MCF 10A (cell line): ENCODE measurements around the gene CALML6. TPM values are rescaled to one million over a fixed set of nuclear protein-coding genes. Genes with fewer than 3 reads are reported as not detected.

ENCODE experiments used
- BruUV-seq: library from RNA; stranded (reverse); fragments of 400-500 nt; replicated peaks from 2 replicates; lab custom pipeline; 2021; lab: Mats Ljungman, UMichigan
- CTCF ChIA-PET: fragments of 300-600 bp; sonication (Branson Sonifier 250); formaldehyde crosslinking; extraction: SDS; loops from one replicate; lab custom pipeline; 2021; ENCODE audit warnings: antibody characterized with exemption, inconsistent platforms; lab: Yijun Ruan, JAX
- POLR2A ChIA-PET: fragments of 300-600, 350-650 bp; sonication (Branson Sonifier 250); formaldehyde crosslinking; extraction: SDS; loops from one replicate; lab custom pipeline; 2020; ENCODE audit warnings: antibody characterized with exemption, inconsistent platforms; lab: Yijun Ruan, JAX
- DNase-seq: peaks from one replicate; pipeline ENCODE4 v3.0.0-alpha.2; 2018; ENCODE audit not compliant: unreplicated experiment
- H3K27ac Mint-ChIP-seq: one replicate; pipeline ENCODE4 v1.8.0; 2022; ENCODE audit warnings: mild to moderate bottlenecking, low read depth, mixed read lengths; ENCODE audit not compliant: unreplicated experiment
- H3K27me3 Mint-ChIP-seq: one replicate; pipeline ENCODE4 v1.8.0; 2022; ENCODE audit warnings: mixed read lengths; ENCODE audit not compliant: insufficient read depth, unreplicated experiment
- H3K36me3 Mint-ChIP-seq: one replicate; pipeline ENCODE4 v1.8.0; 2022; ENCODE audit warnings: mild to moderate bottlenecking, moderate library complexity, mixed read lengths; ENCODE audit not compliant: insufficient read depth, unreplicated experiment
- H3K4me1 Mint-ChIP-seq: one replicate; pipeline ENCODE4 v1.8.0; 2022; ENCODE audit warnings: mixed read lengths; ENCODE audit not compliant: insufficient read depth, unreplicated experiment
- H3K4me3 Mint-ChIP-seq: one replicate; pipeline ENCODE4 v1.8.0; 2022; ENCODE audit warnings: mild to moderate bottlenecking, moderate library complexity, mixed read lengths; ENCODE audit not compliant: unreplicated experiment
- H3K9me3 Mint-ChIP-seq: one replicate; pipeline ENCODE4 v1.8.0; 2022; ENCODE audit warnings: mixed read lengths; ENCODE audit not compliant: unreplicated experiment
- CTCF ChIP-seq: fragments of 200-600 bp; IDR thresholded peaks from one replicate; pipeline ENCODE4 v1.8.0; 2022; ENCODE audit warnings: antibody characterized with exemption, mild to moderate bottlenecking; ENCODE audit not compliant: unreplicated experiment
- intact Hi-C: fragments of 100-400 bp; cut with micrococcal nuclease; formaldehyde crosslinking; loops from 2 replicates; pipeline ENCODE4 v1.14.1; 2022
- total RNA-seq: library from RNA; stranded (reverse); gene quantifications from 2 replicates; pipeline ENCODE4 v1.2.3, GENCODE V29; 2022

Gene CALML6
- total RNA-seq, 1 experiment from 2014 or later, result 1.7 TPM

- no peak overlapping the region for H3K4me3 Mint-ChIP-seq
- H3K27me3 Mint-ChIP-seq, result no peaks in the 10 kb centered on the region
- ChIA-PET POLR2A (no interaction called here), CTCF (interaction anchor here (0.7 kb wide), 1 partner anchor 15 kb away, joined by 4 read pairs; no protein-coding TSS in a partner anchor)
- intact Hi-C loops, result no loop called here
- no TSS peak for BruUV-seq
- H3K27ac Mint-ChIP-seq, result no peak overlapping the region
- no peaks in the 10 kb centered on the region for H3K4me1 Mint-ChIP-seq
- peaks cover 13% of the 10 kb centered on the region for H3K36me3 Mint-ChIP-seq
- no peak for DNase-seq
- no peak for TF ChIP-seq CTCF
- no peaks in the 10 kb centered on the region for H3K9me3 Mint-ChIP-seq
Observed at GRCh38 chr1:1921901-1922701, 7.0 kb downstream of the CALML6 start.

DNA sequence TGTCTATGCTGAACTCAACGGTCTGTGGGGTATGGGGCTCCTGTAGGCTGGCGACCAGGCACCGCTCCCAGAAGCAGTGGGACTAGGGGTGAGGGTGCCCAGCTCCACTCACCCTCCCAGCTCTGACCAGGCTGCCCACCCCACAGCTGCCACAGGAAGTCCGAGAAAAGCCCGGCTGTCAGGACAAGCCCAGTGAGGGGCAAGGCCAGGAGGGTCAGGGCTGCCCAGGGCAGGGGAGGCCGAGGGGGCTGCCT, 7.6 kb downstream of the CALML6 start:
- TF ChIP-seq CTCF, result no peak
- BruUV-seq, result no TSS peak
- H3K4me3 Mint-ChIP-seq, result no peak overlapping the region
- no peaks in the 10 kb centered on the region for H3K4me1 Mint-ChIP-seq
- ChIA-PET CTCF (interaction anchor here (0.7 kb wide), 1 partner anchor 15 kb away, joined by 4 read pairs; no protein-coding TSS in a partner anchor), POLR2A (no interaction called here)
- no peak for DNase-seq
- H3K27me3 Mint-ChIP-seq, result no peaks in the 10 kb centered on the region
- intact Hi-C loops, result no loop called here
- H3K36me3 Mint-ChIP-seq, result peaks cover 10% of the 10 kb centered on the region
- H3K27ac Mint-ChIP-seq, result no peak overlapping the region
- H3K9me3 Mint-ChIP-seq, result no peaks in the 10 kb centered on the region

GRCh38 chr1:1922956-1923833, 8.1 kb downstream of the CALML6 start:
- no peak for TF ChIP-seq CTCF
- Mint-ChIP-seq H3K4me3 (no peak overlapping the region), H3K4me1 (no peaks in the 10 kb centered on the region), H3K27me3 (no peaks in the 10 kb centered on the region), H3K9me3 (no peaks in the 10 kb centered on the region), H3K36me3 (peaks cover 7% of the 10 kb centered on the region), H3K27ac (no peak overlapping the region)
- intact Hi-C loops, result no loop called here
- POLR2A ChIA-PET, result no interaction called here
- no peak for DNase-seq
- CTCF ChIA-PET, result interaction anchor here (0.7 kb wide), 1 partner anchor 16 kb away, joined by 4 read pairs; no protein-coding TSS in a partner anchor
- BruUV-seq, result no TSS peak

DNA sequence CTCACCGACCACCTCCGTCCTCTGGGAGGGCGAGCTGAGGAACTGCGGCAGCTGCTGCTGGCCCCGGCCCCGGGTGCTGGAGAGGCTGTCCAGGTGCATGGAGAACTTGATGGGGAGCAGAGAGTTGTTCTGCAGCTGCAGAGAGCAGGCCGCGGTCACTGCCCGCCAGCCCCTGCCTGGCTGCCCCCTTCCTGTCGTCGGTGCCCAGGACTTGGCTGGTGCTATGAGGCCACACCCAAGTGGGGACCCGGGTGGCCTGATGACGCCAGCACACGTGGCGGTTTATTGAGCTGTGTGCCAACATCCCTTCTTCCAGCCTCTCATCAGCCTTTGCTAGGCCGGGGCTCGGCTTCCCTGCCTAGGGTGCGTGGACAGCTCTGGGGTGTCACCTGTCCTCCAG, 9.3 kb downstream of the CALML6 start:
- Mint-ChIP-seq H3K27me3 (no peaks in the 10 kb centered on the region), H3K27ac (no peak overlapping the region), H3K36me3 (peaks cover 7% of the 10 kb centered on the region), H3K4me1 (no peaks in the 10 kb centered on the region), H3K9me3 (no peaks in the 10 kb centered on the region), H3K4me3 (no peak overlapping the region)
- intact Hi-C loops, result no loop called here
- BruUV-seq, result no TSS peak
- DNase-seq, result no peak
- ChIA-PET POLR2A (no interaction called here), CTCF (no interaction called here)
- no peak for TF ChIP-seq CTCF
